OCI-LY1 (cell line): ENCODE data around the gene PDE6B.

Source experiments
- CTCF ChIP-seq: fragments of 200-600 bp; sonication (generic), shearing (Covaris generic); IDR thresholded peaks from 2 replicates; pipeline ENCODE4 v1.5.1; 2017; ENCODE audit warnings: mild to moderate bottlenecking, antibody characterized with exemption, low read length, moderate library complexity, mixed read lengths
- EZH2 ChIP-seq: fragments of 200-600 bp; sonication (generic), shearing (Covaris generic); IDR thresholded peaks from 2 replicates; pipeline ENCODE4 v1.8.0; 2017; ENCODE audit warnings: borderline replicate concordance, mixed run types, mild to moderate bottlenecking, antibody characterized with exemption, low read length, moderate library complexity, mixed read lengths

- TF ChIP-seq CTCF (no peak), EZH2 (no peak)
Measured at GRCh38 chr4:622071-622995, 3.0 kb upstream of the PDE6B start.
